HG03097 (cell line): ENCODE measurements around the gene KCNH6.

Source experiments
- ATAC-seq: cut with Tn5 transposase; IDR thresholded peaks from one replicate; pipeline ENCODE4 v1.9.1; 2021; ENCODE audit not compliant: unreplicated experiment, low FRiP score

KCNH6 gene

DNA sequence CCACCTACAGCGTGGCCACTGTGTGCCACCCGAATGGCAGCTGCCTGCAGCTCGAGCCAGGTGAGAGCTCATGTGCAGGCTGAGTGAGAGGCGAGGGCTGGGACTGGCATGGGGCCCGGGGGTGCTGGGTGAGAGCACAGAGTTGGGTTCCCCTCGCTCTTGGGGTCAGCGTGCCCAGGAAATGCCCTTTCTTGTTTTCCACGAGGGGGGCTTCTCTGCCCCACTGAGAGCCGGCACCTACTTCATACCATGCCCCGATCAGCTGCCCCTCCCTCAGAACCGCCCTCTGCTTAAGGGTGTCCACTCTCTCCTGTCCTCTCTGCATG is 36.2 kb upstream of the KCNH6 start:
- ATAC-seq = no peak

DNA sequence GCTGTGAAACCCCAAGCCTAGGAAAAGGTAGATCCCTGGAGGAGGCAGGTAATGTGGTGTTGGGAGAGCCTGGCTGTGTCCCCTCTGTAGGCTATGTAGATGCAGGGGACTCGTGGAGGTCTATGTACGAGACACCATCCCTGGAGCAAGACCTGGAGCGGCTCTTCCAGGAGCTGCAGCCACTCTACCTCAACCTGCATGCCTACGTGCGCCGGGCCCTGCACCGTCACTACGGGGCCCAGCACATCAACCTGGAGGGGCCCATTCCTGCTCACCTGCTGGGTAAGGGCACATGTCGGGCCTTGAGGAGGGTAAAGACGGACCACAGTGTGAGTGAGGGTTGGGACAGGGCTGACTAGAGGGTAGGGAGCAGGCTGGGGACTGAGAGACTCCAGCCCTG is 34.3 kb upstream of the KCNH6 start:
- ATAC-seq = no peak

DNA sequence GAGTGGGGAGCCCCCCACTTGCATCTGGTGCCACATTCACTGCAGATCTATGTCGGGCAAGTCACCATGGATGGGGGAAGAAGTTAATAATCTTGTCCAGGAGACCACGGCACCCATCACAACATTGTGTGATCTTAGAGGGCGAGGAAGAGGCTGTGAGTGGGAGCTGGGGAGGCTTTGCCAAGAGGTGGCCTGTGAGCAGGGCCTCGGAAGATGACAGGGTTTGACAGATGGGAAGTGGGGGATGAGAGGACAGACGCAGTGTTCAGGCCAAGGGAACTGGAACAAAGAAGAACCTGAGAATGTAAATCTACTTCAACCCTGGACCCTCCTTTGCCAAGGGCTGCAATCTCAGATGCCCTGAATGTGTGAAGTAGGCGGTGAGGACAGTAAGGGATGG is 33.9 kb upstream of the KCNH6 start:
- ATAC-seq = no peak

DNA sequence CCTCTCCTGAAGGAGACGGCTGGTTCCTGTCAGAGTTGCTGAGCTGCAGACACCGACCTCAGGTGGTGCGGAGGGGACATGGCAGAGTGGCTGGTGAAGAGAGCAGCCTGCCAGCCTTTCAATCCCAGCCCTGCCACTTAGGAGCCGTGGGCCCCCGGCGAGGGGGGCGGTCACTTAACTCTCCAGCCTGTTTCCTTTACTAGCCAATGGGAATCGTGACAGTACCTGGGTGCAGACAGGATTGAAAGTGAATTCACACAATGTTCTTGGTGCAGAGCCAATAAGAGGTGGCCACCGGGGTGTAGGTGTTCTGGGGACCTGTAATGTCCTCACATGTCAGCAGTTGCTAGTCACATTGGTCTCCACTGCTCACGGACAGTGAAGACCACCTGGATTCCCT is 32.8 kb upstream of the KCNH6 start:
- no peak for ATAC-seq

DNA sequence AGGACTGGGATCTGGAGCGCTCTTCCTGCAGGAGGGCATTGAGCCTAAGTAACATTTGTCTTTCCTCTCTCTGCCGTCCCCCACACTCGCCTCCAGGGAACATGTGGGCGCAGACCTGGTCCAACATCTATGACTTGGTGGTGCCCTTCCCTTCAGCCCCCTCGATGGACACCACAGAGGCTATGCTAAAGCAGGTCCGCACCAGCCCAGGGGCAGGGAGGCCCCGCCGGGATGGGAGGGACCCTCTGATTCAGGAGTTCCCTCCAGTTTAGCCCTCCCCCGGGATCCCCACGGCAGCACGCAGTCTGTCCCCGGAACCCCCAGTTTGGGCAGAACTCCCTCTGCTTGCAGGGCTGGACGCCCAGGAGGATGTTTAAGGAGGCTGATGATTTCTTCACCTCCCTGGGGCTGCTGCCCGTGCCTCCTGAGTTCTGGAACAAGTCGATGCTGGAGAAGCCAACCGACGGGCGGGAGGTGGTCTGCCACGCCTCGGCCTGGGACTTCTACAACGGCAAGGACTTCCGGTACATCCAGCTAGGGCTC is 32.2 kb upstream of the KCNH6 start:
- ATAC-seq = no peak

DNA sequence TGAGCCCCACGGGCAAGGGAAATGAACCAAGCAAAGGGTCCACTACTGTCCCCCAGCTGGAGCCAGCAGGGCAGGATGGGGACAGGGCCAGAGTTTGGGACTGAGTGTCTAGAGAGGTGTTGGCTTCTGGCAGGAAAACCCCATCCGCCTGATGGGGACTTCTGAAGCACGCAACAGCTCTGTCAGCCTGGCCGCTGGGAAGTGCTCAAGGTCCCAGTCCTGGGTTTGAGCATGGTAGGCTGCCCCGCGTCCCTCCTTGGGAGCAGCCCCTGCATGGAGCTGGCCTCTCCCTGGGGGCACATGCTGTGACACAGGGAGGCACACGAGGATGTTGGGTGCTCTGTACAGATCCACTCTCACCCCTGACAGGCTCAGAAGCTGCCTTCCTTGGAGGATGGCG is 31.7 kb upstream of the KCNH6 start:
- ATAC-seq = no peak

DNA sequence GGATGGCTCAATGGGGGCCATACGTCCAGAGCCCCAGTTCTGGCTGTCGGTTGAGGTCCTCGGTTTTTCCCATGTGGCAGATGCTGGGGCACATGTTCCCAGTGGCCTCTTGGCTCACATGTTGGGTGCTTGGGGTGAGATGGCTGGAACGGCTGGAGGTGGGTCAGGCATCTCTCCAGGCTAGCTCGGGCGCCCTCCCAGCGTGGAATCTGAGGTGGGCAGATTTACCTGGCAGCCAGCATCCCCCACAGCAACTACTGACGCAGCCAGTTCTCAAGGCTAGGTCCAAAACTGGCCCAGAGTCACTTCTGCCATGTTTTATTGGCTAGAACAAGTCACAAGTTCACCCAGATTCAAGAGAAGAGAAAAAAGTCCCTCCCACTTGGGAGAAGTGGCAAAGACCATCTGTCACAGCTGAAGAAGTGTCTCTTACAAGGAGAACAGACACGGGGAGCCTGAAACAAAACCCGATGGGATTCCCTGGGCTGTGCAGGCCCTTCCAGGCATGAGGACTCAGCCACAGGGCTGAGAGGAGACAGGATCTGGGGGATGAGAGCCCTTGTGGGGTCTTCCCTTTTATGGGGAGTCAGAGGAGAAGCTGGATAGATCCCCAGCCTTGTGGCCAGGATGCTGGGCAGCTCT is 31.1 kb upstream of the KCNH6 start:
- ATAC-seq = no peak

DNA sequence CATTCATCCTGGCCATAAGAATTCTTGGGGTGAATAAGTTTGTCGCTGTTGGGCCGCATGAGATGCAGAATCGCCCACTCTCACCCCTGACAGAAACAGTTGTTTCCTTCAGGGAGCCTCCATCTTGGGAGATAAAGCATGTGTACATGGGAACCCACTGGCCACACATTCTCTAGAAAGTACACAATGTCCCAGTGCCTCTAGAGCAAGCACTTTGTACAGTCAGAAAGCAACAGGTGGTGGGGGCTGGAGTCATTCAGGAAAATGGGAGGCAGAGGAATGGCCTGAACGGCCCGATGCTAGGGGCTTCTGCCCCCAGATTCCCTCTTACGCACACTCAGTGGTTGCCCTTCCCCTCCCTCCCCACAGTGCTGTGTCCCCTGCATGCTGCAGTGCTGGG is 30.2 kb upstream of the KCNH6 start:
- ATAC-seq = no peak

DNA sequence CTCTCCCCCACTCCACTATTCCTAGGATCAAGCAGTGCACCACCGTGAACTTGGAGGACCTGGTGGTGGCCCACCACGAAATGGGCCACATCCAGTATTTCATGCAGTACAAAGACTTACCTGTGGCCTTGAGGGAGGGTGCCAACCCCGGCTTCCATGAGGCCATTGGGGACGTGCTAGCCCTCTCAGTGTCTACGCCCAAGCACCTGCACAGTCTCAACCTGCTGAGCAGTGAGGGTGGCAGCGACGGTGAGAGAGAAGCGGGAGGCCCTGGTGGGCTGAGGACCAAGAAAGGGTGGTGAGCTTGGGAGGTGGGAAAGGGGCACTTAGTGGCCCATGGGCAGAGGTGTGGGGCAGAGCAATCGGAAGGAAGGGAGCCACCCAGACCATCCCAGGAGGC is 29.7 kb upstream of the KCNH6 start:
- ATAC-seq = no peak

DNA sequence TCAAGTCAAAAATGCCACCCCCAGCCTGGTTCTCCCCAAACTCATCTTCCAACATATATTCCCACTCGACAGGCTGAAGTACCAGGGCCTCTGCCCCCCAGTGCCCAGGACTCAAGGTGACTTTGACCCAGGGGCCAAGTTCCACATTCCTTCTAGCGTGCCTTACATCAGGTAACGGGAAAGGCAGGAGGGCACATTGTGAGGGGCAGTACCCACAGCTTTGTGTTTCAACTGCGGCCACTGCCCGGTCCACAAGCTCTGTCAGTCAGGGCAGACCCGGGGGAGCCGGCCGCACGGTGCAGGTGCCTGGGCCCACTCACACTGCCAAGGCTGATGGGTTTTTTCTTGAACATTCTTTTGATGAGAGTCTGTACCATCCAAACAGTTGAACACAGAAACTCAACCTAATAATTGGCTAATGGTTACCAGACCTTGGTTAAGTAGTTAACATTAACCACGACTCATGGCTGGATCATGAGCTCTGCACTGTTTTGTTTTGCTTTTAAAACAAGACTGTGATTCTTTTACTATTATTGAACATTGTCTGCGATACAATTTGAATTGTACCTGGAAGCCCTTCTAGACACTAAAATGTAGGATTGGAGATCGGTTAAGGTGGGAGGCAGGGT is 28.7 kb upstream of the KCNH6 start:
- ATAC-seq = no peak

DNA sequence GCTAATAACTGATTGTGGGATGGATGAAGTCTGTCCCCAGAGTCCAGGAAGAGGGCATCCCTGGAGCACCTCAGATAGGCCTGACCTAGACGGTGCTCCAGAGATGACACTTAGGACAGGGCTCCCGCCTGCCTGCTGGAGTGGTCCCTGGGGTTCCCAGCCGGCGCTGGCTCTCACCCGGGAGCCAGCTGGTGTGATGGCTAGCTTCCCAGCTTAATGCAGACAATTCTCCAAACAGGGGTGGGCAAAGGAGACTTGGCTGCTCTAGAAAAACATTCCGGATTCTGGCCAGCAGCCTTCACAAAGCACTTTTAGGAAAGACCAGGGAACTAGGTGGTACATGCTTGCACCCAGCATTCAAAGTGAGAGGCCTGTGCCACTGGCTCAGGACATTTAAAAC is 27.7 kb upstream of the KCNH6 start:
- ATAC-seq = no peak

DNA sequence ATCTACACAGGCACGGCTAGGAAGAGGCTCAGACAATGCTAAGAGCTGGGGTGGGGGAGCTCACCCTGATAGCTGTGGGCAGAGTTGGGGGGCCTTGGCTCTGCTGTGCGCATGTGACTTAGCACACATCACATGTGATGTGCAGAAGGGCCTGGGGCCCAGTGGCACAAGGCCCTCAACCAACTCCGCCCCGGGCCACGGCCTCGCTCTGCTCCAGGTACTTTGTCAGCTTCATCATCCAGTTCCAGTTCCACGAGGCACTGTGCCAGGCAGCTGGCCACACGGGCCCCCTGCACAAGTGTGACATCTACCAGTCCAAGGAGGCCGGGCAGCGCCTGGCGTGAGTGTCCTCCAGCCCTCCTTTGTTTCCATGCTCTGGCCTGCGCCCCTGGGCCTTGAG is 27.0 kb upstream of the KCNH6 start:
- no peak for ATAC-seq

DNA sequence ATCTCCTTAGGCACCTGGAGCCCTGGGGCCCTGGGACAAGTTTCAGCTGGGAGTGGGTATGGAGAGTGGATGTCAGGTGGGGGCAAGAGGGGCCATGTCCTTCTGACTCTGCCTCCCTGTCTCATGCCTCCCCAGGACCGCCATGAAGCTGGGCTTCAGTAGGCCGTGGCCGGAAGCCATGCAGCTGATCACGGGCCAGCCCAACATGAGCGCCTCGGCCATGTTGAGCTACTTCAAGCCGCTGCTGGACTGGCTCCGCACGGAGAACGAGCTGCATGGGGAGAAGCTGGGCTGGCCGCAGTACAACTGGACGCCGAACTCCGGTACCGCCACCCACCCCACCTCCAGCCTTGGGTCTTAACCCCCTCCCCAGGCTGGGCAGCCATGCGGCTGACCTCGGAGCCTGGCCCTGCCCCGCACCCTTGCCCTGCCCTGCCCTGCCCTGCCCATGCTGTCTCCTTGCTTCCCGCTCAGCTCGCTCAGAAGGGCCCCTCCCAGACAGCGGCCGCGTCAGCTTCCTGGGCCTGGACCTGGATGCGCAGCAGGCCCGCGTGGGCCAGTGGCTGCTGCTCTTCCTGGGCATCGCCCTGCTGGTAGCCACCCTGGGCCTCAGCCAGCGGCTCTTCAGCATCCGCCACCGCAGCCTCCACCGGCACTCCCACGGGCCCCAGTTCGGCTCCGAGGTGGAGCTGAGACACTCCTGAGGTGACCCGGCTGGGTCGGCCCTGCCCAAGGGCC is 26.3 kb upstream of the KCNH6 start:
- ATAC-seq = no peak

DNA sequence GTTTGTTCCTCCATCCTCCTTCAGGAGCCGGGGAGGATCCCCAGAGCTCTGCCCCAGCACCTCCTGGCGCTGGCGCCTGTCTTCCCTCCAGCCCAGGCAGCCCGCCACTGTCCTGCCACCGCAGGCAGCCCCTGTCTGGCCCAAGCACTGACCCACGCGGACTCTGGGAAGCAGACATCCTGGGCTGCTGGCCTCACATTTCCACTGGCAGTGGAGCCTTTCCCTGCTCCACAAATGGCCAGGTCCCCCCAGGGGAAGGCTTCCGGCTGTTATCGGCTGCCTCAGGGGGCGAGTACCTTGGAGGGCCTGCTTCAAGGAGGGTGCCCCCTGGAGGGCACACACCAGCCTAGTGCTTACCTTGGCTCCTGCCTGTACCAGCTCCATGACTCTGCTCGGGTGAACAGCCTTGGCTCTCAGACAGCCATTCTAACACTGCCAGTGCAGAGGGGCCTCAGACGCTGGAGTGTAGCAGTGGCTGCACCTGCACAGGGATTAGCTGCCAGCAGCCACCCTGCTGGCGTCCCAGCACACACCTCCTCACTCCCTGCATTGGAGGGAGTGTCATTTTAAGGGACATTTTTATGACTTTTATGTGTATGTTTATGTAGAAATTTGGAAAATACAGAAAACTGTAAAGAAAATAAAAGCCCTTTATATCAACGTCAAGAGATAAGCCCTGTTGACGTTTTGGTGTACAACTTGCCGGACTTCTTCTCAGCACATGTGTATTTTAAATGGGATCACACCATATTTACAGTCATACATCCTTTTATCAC is 25.3 kb upstream of the KCNH6 start:
- ATAC-seq = no peak

DNA sequence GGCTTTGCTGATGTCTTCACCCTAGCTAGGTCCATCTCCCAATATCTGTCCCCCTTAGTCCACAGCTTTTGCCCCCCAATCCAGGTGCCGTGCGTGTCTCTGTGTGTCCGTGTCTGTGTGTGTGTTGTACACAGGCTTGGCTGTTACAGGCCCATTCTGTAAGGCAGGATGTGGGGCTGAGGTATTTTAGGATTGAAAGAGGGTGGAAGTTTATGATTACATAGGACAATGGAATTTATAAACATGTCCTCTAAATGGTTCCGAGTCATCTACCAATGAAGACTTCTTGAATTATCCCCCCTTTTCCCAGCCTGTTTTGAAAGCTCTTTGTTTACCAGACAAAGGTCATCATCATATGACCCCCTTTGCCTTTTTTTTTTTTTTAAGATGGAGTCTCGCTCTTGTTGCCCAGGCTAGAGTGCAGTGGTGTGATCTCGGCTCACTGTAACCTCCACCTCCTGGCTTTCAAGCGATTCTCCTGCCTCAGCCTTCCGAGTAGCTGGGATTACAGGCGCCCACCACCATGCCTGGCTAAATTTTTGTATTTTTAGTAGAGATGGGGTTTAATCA is 24.4 kb upstream of the KCNH6 start:
- ATAC-seq = no peak

DNA sequence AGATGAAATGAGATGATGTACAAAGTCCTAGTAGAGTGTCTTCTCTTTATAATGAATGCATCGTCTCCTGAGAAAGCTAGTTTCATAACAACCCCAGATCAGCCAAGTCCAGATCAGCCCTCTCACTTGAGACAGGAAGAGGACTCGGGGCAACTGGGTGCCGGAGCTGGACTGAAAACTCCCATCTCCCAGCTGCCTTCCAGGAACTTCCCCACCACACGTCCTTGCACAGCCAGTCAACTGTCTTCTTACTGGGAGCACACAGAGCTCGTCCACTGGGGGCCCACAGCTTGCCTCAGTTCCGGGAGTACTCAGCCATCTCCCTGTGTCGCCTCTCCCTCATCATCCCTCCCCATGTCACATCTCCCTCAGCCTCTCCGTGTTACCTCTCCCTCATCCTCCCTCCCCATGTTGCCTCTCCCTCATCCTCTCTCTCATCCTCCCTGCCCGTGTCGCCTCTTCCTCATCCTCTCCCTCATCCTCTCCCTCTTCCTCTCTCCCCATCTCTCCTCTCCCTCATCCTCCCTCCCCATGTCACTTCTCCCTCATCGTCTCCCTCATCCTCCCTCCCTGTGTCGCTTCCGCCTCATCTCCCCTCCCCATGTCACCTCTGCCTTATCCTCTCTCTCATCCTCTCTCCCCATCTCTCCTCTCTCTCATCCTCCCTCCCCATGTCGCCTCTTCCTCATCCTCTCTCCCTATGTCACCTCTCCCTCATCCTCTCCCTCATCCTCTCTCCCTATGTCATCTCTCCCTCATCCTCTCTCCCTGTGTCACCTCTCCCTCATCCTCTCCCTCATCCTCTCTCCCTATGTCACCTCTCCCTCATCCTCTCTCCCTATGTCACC is 22.4 kb upstream of the KCNH6 start:
- ATAC-seq = no peak

DNA sequence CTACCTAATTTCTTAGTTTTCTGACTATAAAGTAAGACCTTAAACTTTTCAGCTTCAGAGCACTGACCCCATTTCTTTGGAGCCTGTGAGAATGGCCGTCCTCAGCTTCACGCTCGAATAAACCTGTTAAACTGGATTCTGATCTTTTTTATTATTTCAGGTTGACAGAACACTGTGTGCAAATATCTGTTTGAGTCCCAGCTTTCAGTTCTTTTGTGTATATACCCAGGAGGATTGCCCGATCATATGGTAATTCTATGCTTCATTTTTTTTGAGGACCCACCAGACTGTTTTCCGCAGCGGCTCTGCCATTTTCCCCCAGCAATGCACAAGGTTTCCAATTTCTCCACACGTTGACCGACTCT is 19.8 kb upstream of the KCNH6 start:
- no peak for ATAC-seq

DNA sequence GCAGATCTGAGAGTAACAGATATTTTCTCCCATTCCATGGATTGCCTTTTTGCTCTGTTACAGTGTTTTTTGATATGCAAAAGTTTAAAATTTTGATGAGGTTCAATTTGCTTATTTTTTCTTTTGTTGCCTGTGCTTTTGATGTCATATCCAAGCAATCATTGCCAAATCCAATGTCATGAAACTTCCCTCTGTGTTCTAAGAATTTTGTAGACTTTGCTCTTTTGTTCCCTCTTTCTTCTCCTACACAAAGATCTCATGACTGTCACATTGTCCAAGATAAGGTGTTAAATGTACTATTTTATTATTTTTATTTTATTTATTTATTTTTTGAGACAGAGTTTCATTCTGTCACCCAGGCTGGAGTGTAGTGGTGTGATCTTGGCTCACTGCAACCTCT is 18.9 kb upstream of the KCNH6 start:
- ATAC-seq = no peak

DNA sequence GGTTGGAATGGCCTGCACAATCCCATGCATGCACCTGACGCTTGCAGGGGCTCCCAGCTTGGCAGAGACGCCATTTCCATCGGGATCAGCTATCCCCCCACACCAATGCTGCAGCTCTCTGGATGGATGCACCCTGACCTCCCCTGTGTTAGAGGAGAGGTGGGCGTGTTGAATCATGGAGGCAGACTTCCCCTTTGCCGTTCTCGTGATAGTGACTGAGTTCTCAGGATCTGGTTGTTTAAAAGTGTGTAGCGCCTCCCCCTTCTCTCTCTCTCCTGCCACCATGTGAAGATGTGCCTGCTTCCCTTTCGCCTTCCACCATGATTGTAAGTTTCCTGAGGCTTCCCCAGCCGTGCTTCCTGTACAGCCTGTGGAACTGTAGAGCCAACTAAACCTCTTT is 17.8 kb upstream of the KCNH6 start:
- ATAC-seq = no peak

DNA sequence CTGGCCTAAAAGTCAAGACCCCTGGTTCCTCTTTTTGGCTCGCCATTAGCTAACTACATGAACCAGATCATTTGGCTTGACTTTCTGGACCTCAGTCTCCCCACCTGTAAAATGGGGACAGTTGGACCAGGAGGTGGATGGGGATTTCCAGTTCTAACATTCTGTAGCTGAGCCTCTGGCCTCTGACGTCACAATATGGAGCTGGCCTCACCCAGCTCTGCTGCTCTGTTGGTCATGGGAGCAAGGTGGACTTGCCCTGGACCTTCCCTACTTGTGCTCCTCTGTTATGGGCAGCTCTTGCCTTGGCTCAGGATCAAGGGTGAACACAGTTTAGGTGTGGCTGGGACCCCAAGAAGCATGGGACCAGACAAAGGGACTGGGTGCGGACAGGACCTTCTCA is 16.5 kb upstream of the KCNH6 start:
- no peak for ATAC-seq
